Measurements from ENCODE around the gene LY86.
A peak's percentile ranks its signal among the peaks of the same experiment; 100 is the strongest.

DNA sequence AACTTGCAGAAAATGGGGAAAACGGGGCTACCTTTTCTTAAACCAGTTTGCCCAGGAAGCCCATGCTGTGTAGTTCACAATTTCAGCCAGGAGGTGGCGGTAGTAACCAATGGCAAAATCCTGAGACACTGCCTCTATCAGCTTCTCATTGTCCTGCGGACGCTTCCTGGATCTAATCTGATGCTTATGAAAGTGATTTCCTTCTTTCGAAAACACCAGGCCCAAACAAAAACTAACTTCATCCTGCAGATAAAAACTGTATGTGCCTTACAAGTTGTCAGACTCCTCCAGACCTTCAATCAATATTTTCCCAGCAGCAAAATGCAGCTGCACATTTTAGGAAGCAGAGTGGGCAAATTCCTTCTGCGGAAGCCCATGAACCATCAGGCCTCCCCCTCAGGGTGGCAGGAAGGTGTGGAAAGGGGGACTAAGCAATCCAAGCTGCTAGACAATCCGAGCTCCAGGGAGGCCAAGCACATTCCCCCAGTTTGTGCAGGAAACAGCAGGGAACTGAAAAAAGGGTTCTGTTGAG lies 88.5 kb downstream of the LY86 start:
- no peak for TF ChIP-seq CHD2 (IDR thresholded peaks at IDR 0.05; ENCODE audit: low read depth, low read length)
- peak; percentile 25; the same call in 1 of the 2 replicates for TF ChIP-seq ZNF274 (CRISPR knock-in tag; IDR thresholded peaks at IDR 0.05)
- TF ChIP-seq REST (IDR thresholded peaks at IDR 0.05; ENCODE audit: borderline replicate concordance in 1 of 2, low read depth in 1 of 2, low read length in 2 of 2) = no peak
